Frontal cortex (tissue), 4 donors: Measurements from ENCODE around the gene LYST. TPM values are rescaled to one million over a fixed set of nuclear protein-coding genes. Genes with fewer than 3 reads are reported as not detected.
A peak's percentile ranks its signal among the peaks of the same experiment; 100 is the strongest.
"Not testable (repeated sequence)": the region's sequence is repeated elsewhere in the genome, so short reads cannot be mapped to it uniquely, and the experiment has no call there.

Source experiments
- DNase-seq, 2 donors: peaks; one replicate each; pipeline ENCODE4 v3.0.0; 2012; ENCODE audit warnings: low spot score in 2 of 2
- FAIRE-seq: peaks from 2 replicates; lab custom pipeline; 2012; peaks lifted over from hg19 to GRCh38; lab: Jason Lieb, UNC
- total RNA-seq: library from RNA; depleted of rRNA; stranded (reverse); fragments of >200 nt; gene quantifications from one replicate; pipeline ENCODE4 v1.2.3, GENCODE V29; 2014
- donor health status: control.
- donor health status: control.
- donor health status: control.

Gene LYST
- total RNA-seq, 1 donor from 2014 or later, result 66.0 TPM

- DNase-seq (no peak), FAIRE-seq (no peak)
These were observed 4.8 kb downstream of the LYST start for GRCh38 chr1:235861857-235862256.

DNA sequence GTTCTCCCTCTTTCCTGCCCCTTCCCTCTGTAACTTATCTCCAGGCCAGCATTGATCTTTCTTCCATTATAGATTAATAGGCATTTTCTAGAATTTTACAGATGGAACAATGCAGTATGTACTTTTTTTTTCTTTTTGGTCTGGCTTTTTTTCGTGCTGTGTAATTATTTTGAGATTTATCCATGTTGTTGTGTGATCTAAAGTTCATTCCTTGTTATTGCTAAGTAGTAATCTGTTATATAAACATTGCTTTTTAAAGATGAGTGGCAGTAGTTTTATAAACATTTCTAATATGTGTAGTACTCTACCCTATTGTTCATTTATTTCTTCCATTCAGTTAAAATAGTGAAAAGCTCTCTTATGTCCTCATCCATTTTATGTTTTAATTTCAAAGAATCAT lies 5.9 kb downstream of the LYST start:
- FAIRE-seq (no peak), DNase-seq (no peak)

DNA sequence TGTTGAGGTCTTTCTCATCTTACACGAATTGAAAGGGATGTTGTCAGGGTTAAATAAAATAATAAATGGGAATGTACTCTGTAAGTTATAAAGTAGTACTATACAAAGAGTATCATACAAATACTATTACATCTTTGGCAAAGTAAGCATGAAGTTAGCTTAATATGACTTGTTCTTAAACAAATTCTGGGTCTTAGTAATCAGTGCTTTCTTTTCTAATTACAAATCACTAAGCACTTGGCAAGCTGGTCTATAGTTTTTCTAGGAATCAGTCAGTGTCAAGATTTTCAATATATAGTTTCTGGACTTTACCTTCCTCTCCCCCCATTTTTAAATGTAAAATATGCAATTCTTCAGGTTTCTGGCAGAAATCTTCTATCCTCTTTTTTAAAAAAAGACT lies 6.9 kb downstream of the LYST start:
- no peak for FAIRE-seq
- DNase-seq, result no peak

DNA sequence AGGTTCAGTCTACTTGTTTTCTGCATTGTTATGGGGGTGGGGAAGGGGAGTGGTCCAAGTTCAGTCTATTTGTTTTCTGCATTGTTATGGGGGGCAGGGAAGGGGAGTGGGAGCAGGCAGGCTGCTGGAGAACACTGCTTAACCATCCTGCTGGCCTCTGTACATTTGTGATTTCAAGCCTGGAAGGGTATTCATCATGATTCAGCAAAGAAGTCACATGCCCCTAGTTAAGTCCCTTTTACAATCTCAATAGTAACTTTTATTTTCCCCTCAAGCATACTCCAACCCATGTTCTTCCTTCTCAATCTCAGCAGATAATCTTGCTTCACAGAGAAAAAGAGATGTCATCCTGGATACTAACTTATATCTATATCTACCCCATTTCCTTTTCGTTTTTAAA lies 7.9 kb downstream of the LYST start:
- FAIRE-seq, result no peak

GRCh38 chr1:235857756-235858155 lies 8.9 kb downstream of the LYST start:
- FAIRE-seq (no peak), DNase-seq (no peak)

More for the DNA sequence above, 7.9 kb downstream of the LYST start:
- DNase-seq, result no peak

DNA sequence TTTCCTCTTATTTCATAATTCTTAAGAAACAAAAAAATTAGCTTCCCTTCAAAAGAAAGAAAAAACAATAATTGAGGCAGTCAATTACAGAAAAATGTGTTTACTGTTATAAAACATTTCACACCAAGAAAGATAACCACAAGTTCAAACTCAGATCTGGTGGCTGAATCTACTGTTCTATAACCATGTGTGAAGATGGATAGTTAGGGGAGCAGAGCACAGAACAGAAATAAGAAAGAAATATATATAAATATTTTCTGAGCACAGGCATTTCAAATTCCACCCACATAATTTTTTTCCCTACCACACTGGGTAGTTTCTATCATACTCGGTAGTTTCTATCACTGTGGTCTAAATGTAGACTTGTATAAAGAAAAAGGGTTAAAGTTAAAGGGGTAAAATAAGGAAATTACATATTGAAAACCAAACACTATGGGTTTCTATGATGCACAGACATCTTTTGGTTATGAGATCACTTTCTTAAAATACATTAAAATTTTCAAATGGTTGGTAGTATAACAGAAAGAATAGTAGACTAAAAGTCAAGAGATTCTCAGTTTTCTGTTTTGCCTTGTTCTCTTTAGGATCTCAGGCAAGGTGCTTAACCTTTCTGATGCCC lies 10.8 kb downstream of the LYST start:
- no peak for FAIRE-seq
- DNase-seq, result no peak

- FAIRE-seq (no peak), DNase-seq (no peak)
These were observed 12.4 kb downstream of the LYST start for GRCh38 chr1:235854347-235854746.

- FAIRE-seq (no peak), DNase-seq (no peak)
These were observed 13.1 kb downstream of the LYST start for GRCh38 chr1:235853653-235854052.

DNA sequence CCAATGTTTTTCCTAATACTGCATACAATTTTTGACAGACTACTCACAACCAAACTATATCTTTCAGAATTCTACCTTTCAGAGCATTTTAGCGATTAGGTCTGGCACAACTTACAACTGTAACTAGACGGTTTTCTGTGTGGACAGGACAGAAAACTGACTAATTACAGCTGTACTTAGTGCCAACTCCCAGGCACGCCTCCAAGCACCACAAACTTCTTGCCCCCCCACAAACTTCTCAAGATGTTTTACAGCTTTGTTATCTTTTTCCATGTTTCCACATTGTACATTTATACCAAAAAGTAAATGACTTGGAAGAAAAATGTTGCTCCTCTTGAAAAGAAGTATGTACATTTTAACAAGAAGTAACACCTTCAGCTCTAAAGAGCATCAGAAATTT lies 13.8 kb downstream of the LYST start:
- no peak for DNase-seq
- FAIRE-seq, result no peak

DNA sequence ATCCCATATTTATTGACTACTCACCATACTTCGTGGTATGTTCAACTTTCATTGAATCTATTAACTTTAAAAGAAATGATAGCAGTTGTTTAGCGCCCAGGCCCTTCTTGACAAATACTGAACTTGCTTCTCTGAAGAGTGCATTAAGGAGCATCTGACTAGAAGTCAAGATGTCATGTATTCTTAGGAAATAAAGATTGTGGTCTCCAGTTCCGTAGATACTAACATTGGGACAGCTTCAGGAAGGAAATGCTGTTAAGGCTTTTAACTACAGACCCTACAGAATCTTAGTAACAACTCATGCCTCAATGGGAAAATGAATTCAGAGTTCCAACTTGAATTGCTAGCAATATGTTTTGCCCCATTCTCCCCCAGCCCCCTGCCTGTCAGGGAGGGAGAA lies 14.8 kb downstream of the LYST start:
- DNase-seq, result no peak
- no peak for FAIRE-seq

- DNase-seq, FAIRE-seq: not testable (repeated sequence)
These were observed 18.5 kb downstream of the LYST start for GRCh38 chr1:235848251-235848650.

DNA sequence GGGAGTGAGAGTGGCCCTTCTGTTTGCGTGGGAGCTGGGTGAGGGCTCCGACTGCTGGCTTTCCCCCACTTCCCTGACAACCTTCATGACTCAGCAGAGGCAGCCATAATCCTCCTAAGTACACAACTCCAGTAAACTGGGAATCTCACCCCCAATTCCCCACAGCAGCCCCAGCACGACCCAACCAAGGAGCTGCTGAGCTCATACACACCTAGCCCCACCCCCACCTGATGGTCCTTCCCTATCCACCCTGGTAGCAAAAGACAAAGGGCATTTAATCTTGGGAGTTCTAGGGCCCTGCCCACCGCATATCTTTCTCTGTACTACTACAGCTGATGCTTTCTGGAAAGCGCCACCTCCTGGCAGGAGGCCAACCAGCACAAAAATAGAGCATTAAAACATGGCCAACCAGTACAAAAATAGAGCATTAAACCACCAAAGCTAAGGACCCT lies 21.0 kb downstream of the LYST start:
- not testable (repeated sequence) for FAIRE-seq, DNase-seq

- DNase-seq (no peak), FAIRE-seq (no peak)
These were observed 21.9 kb downstream of the LYST start for GRCh38 chr1:235844776-235845175.

DNA sequence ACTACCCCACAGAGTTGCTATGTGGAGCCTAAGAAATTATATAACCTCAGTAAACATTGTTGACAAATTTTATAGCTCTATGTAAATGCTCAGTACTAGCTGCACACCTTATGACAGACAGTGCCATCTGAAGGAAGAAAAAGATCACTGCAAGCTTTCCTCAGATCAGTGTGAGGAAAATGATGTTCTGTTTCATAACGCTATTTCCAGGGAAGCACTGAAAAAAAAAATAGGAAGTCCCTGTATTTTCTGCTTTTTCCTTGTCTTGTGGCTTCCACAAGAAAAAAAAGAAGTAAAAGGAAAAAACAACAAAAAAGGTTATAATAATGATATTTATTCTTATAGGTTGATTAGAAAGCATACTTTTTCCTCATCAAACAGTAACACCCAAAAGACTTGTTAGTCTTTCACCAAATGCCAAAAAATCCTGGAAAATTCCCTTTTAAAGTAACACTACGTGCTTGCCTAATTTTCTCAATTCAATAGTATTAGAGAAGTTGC lies 23.2 kb downstream of the LYST start:
- FAIRE-seq (no peak), DNase-seq (peak in 1 of 2 donors; percentile 15)

- DNase-seq (no peak), FAIRE-seq (no peak)
These were observed 24.7 kb downstream of the LYST start for GRCh38 chr1:235841938-235842545.

DNA sequence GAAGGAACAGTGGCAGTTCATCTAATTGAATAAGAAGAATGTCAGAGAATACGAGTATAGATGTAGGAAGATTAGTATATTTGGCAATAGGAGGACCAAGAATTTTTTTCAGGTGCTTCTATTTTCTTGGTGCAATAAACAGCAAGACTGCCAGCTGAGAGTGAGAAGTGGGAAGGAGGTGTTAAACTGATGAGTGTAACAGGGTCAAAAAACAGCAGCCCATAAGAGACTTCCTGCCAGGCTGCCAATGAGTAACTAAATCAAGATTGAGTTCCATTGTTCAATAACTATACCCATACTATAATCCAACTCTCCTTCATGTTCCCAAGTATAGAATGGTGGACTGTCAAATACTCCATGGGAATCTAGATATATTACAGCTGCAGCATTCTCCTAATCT lies 28.7 kb downstream of the LYST start:
- no peak for DNase-seq
- FAIRE-seq, result no peak

GRCh38 chr1:235835226-235835625 lies 31.5 kb downstream of the LYST start:
- no peak for FAIRE-seq
- DNase-seq, result no peak

DNA sequence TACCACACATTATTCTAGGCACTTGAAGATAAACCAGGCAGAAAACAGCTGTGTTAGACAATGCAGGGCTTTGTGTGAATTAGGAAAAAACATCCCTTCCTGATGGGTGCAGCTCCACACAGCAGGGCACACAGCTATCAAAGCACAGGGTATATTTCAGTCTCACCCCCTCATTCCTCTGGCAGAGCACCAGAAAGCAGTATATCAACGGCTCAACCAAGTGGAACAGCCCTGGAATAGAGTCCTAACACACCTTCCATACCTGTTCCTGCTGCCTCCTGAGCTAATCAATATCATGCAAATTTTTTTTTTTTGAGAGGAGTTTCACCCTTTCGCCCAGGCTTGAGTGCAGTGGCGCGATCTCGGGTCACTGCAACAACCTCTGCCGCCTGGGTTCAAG lies 32.1 kb downstream of the LYST start:
- DNase-seq, result no peak
- FAIRE-seq, result no peak

DNA sequence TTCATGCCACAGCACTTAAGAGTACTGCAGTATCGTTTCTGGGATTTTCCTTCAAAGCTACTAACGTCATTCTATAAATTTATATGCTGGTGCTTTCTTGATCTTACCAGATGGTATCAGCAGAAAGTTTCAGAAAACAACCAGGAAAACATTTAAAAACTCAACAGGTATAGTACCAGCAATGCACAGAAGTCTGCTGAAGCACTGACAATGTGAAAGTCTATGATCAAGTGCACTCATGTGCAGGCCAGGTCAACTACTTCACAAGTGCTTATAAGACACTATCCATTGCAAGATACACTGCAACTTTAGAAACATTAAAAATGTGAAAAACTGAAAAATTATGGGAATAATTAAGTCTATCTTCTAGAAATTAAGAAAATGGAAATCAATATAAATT lies 34.7 kb downstream of the LYST start:
- DNase-seq (no peak), FAIRE-seq (no peak)

- DNase-seq (no peak), FAIRE-seq (no peak)
These were observed 35.6 kb downstream of the LYST start for GRCh38 chr1:235831148-235831547.

GRCh38 chr1:235826102-235826854 lies 40.4 kb downstream of the LYST start:
- FAIRE-seq (no peak), DNase-seq (no peak)
